Natural killer cell (primary cell): ENCODE results near the gene OR2B2. TPM values are rescaled to one million over a fixed set of nuclear protein-coding genes. Genes with fewer than 3 reads are reported as not detected.

Experiments used
- ATAC-seq, 3 donors: fragments of 150-1000 bp in 2 of 3; fragments of 200-7000 bp in 1 of 3; cut with Tn5 transposase; 1 replicate in 1 of 3; 2 replicates in 2 of 3; pipeline ENCODE4 v1.10.0; 2021; ENCODE audit warnings: mild to moderate bottlenecking in 2 of 3, moderate library complexity in 2 of 3
- DNase-seq, 2 donors: peaks; one replicate each; pipeline versions ENCODE4 v3.0.0 to v3.0.0-alpha.2; 2013 to 2021; ENCODE audit warnings: mixed read lengths in 1 of 2
- H3K27ac ChIP-seq: one replicate; pipeline ENCODE4 v1.5.1; 2013; ENCODE audit warnings: mild to moderate bottlenecking, low read length
- H3K27me3 ChIP-seq: one replicate; pipeline ENCODE4 v1.6.1; 2013; ENCODE audit warnings: low read length; ENCODE audit not compliant: control insufficient read depth, insufficient read depth
- H3K36me3 ChIP-seq: one replicate; pipeline ENCODE4 v1.6.1; 2013; ENCODE audit warnings: low read length; ENCODE audit not compliant: control insufficient read depth, insufficient read depth
- H3K4me1 ChIP-seq: one replicate; pipeline ENCODE4 v1.6.1; 2013; ENCODE audit warnings: low read length; ENCODE audit not compliant: control insufficient read depth, insufficient read depth
- H3K4me3 ChIP-seq: one replicate; pipeline ENCODE4 v1.5.1; 2013; ENCODE audit warnings: low read length
- H3K9me3 ChIP-seq: one replicate; pipeline ENCODE4 v1.6.1; 2013; ENCODE audit warnings: low read length; ENCODE audit not compliant: control insufficient read depth, insufficient read depth
- H3K27ac Mint-ChIP-seq, 2 donors: one replicate each; pipeline ENCODE4 v1.8.0; 2022; ENCODE audit warnings: mild to moderate bottlenecking in 2 of 2, mixed read lengths in 2 of 2, moderate library complexity in 1 of 2
- H3K27me3 Mint-ChIP-seq, 2 donors: one replicate each; pipeline ENCODE4 v1.8.0; 2022; ENCODE audit warnings: low read depth in 2 of 2, mixed read lengths in 2 of 2
- H3K36me3 Mint-ChIP-seq: one replicate; pipeline ENCODE4 v1.8.0; 2022; ENCODE audit warnings: mixed read lengths
- H3K4me1 Mint-ChIP-seq, 2 donors: one replicate each; pipeline ENCODE4 v1.8.0; 2022; ENCODE audit warnings: mixed read lengths in 2 of 2
- H3K4me3 Mint-ChIP-seq: one replicate; pipeline ENCODE4 v1.8.0; 2022; ENCODE audit warnings: mild to moderate bottlenecking, moderate library complexity, mixed read lengths
- H3K9me3 Mint-ChIP-seq, 2 donors: one replicate each; pipeline ENCODE4 v1.8.0; 2022; ENCODE audit warnings: mixed read lengths in 2 of 2
- CTCF ChIP-seq: fragments of 200-600 bp; IDR thresholded peaks from one replicate; pipeline ENCODE4 v1.8.0; 2022; ENCODE audit warnings: antibody characterized with exemption
- WGBS: methylation state at CpG from one replicate; pipeline ENCODE4 v1.1.7; 2013; ENCODE audit warnings: missing lambda C conversion rate; ENCODE audit not compliant: insufficient coverage; 5-methylcytosine and 5-hydroxymethylcytosine counted together
- intact Hi-C: fragments of 100-400 bp; cut with micrococcal nuclease; formaldehyde crosslinking; loops from one replicate; pipeline ENCODE4 v1.14.2; 2022
- total RNA-seq, 4 donors: library from RNA; stranded (reverse); fragments of 120-200 nt in 1 of 4; gene quantifications; one replicate each; pipeline versions ENCODE4 v1.2.3 to v1.2.4, GENCODE V29; 2013 to 2022

Gene OR2B2
- not detected for total RNA-seq
- not detected for total RNA-seq (2013)

GRCh38 chr6:27911956-27912446 is at the start of gene OR2B2:
TSS of gene OR2B2 (minus strand) at chr6:27912396. CDS start at chr6:27912319, 77 bp downstream.
- Histone ChIP-seq H3K9me3 (no peaks in the 10 kb centered on the region), H3K36me3 (no peaks in the 10 kb centered on the region), H3K27me3 (peaks cover 9% of the 10 kb centered on the region), H3K27ac (no peak within 1 kb of the TSS), H3K4me1 (no peaks in the 10 kb centered on the region), H3K4me3 (no peak within 1 kb of the TSS)
- DNase-seq (no peak), ATAC-seq (no peak)
- intact Hi-C loops, result no loop called here
- no peaks in the 10 kb centered on the region for H3K36me3 Mint-ChIP-seq
- no peak for TF ChIP-seq CTCF
- H3K4me1 Mint-ChIP-seq, result no peaks in the 10 kb centered on the region
- H3K4me3 Mint-ChIP-seq, result no peak within 1 kb of the TSS
- WGBS, result 89% methylated on average over 1 of the region's 2 CpGs
- H3K27ac Mint-ChIP-seq, result no peak within 1 kb of the TSS
- peaks cover 12 to 23% of the 10 kb centered on the region in 2 donors for H3K27me3 Mint-ChIP-seq
- H3K9me3 Mint-ChIP-seq, result no peaks in the 10 kb centered on the region

GRCh38 chr6:27957516-27957915 is 45.3 kb upstream of the OR2B2 start:
- no peak for TF ChIP-seq CTCF
- H3K27ac Mint-ChIP-seq, result no peak overlapping the region
- no peaks in the 10 kb centered on the region for H3K36me3 ChIP-seq
- H3K9me3 ChIP-seq, result no peaks in the 10 kb centered on the region
- H3K4me3 Mint-ChIP-seq, result no peak overlapping the region
- no peak overlapping the region for H3K4me3 ChIP-seq
- no peak for ATAC-seq
- intact Hi-C loops, result no loop called here
- H3K4me1 ChIP-seq, result no peaks in the 10 kb centered on the region
- peaks cover 21 to 44% of the 10 kb centered on the region in 2 donors for H3K27me3 Mint-ChIP-seq
- no peaks in the 10 kb centered on the region for H3K36me3 Mint-ChIP-seq
- H3K4me1 Mint-ChIP-seq, result no peaks in the 10 kb centered on the region
- peaks cover 9% of the 10 kb centered on the region for H3K27me3 ChIP-seq
- 92% methylated on average over 4 of the region's 4 CpGs for WGBS
- H3K9me3 Mint-ChIP-seq, result no peaks in the 10 kb centered on the region
- H3K27ac ChIP-seq, result no peak overlapping the region
- no peak for DNase-seq

- Histone ChIP-seq H3K27me3 (peaks cover 10% of the 10 kb centered on the region), H3K36me3 (no peaks in the 10 kb centered on the region), H3K4me1 (no peaks in the 10 kb centered on the region), H3K9me3 (no peaks in the 10 kb centered on the region), H3K4me3 (no peak within 1 kb of the TSS), H3K27ac (no peak within 1 kb of the TSS)
- no peaks in the 10 kb centered on the region for H3K9me3 Mint-ChIP-seq
- TF ChIP-seq CTCF, result no peak
- H3K27me3 Mint-ChIP-seq, result peaks cover 22 to 50% of the 10 kb centered on the region in 2 donors
- no peaks in the 10 kb centered on the region for H3K36me3 Mint-ChIP-seq
- DNase-seq (no peak), ATAC-seq (no peak)
- WGBS, result 0% methylated on average over 1 of the region's 1 CpG
- no peaks in the 10 kb centered on the region for H3K4me1 Mint-ChIP-seq
- intact Hi-C loops, result no loop called here
- no peak within 1 kb of the TSS for H3K4me3 Mint-ChIP-seq
- H3K27ac Mint-ChIP-seq, result no peak within 1 kb of the TSS
These were observed 44.7 kb upstream of the OR2B2 start, which contains the start of gene OR2B6 for GRCh38 chr6:27956941-27957340. TSS of gene OR2B6 (plus strand) at chr6:27957241. CDS start at chr6:27957241, 0 bp downstream.

GRCh38 chr6:27951040-27951439 is 38.8 kb upstream of the OR2B2 start:
- Mint-ChIP-seq H3K9me3 (peaks cover 0 to 2% of the 10 kb centered on the region in 2 donors), H3K4me1 (no peaks in the 10 kb centered on the region), H3K36me3 (no peaks in the 10 kb centered on the region), H3K27ac (no peak overlapping the region), H3K27me3 (peaks cover 25 to 68% of the 10 kb centered on the region in 2 donors), H3K4me3 (no peak overlapping the region)
- Histone ChIP-seq H3K36me3 (no peaks in the 10 kb centered on the region), H3K9me3 (no peaks in the 10 kb centered on the region), H3K27me3 (peaks cover 15% of the 10 kb centered on the region), H3K4me1 (no peaks in the 10 kb centered on the region), H3K27ac (no peak overlapping the region), H3K4me3 (no peak overlapping the region)
- no CpG with 5 or more reads among the region's 1 CpG for WGBS
- intact Hi-C loops, result no loop called here
- DNase-seq, result no peak
- ATAC-seq, result no peak
- no peak for TF ChIP-seq CTCF
